HEK293 (cell line): ENCODE measurements around the gene CTIF.

ENCODE experiments used
- GLI4 ChIP-seq: fragments of 450-650 bp; formaldehyde crosslinking; IDR thresholded peaks from 2 replicates; pipeline ENCODE4 v1.5.1; 2016; ENCODE audit warnings: missing biosample characterization, missing genetic modification characterization
- OSR2 ChIP-seq: fragments of 450-650 bp; formaldehyde crosslinking; IDR thresholded peaks from 2 replicates; pipeline ENCODE4 v1.5.1; 2016; ENCODE audit warnings: missing biosample characterization, missing genetic modification characterization
- PATZ1 ChIP-seq: fragments of 450-650 bp; formaldehyde crosslinking; IDR thresholded peaks from 2 replicates; pipeline ENCODE4 v1.5.1; 2016; ENCODE audit warnings: missing biosample characterization, missing genetic modification characterization
- SETDB1 ChIP-seq: IDR thresholded peaks from one replicate; pipeline ENCODE4 v1.6.1; 2017; ENCODE audit warnings: mild to moderate bottlenecking, low read length, moderate library complexity, mixed read lengths; ENCODE audit not compliant: insufficient read length
- ZFP37 ChIP-seq: fragments of 450-650 bp; formaldehyde crosslinking; IDR thresholded peaks from 2 replicates; pipeline ENCODE4 v1.5.1; 2016; ENCODE audit warnings: missing biosample characterization, missing genetic modification characterization
- ZNF791 ChIP-seq: fragments of 450-650 bp; formaldehyde crosslinking; IDR thresholded peaks from 2 replicates; pipeline ENCODE4 v1.5.1; 2016; ENCODE audit warnings: missing biosample characterization, missing genetic modification characterization
- TF ChIP-seq, protein P1 (sequence below): fragments of 450-650 bp; formaldehyde crosslinking; IDR thresholded peaks from 2 replicates; pipeline ENCODE4 v1.5.1; 2016; ENCODE audit warnings: missing biosample characterization, missing genetic modification characterization

DNA sequence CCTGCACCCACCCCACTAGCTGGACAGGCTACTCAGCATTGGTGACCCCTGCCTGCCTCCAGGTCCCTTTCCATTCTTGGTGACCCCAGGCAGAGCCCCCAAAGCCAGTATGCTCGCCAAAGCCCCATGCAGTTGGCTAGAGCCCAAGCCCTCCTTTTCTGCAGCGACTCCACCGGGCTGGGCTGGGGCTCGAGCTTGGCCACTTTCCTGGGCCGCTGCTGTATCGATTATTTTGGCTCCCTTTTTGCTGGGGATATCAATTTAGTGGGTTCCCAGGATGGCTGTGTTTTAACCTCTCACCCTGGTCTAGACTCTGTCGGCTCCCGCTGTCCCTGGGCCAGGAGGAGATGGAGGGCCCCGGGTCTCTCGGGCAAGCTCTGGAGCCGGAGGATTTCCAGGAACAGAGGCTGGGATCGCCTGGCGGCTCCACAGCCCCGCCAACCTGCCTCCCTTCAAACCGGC lies 335.9 kb downstream of the CTIF start:
- TF ChIP-seq ZFP37 (tag by site-specific recombination) (no peak), GLI4 (no peak), PATZ1 (no peak), SETDB1 (no peak), ZNF791 (tag by site-specific recombination) (no peak), OSR2 (tag by site-specific recombination) (no peak)
- TF ChIP-seq, protein P1, sequence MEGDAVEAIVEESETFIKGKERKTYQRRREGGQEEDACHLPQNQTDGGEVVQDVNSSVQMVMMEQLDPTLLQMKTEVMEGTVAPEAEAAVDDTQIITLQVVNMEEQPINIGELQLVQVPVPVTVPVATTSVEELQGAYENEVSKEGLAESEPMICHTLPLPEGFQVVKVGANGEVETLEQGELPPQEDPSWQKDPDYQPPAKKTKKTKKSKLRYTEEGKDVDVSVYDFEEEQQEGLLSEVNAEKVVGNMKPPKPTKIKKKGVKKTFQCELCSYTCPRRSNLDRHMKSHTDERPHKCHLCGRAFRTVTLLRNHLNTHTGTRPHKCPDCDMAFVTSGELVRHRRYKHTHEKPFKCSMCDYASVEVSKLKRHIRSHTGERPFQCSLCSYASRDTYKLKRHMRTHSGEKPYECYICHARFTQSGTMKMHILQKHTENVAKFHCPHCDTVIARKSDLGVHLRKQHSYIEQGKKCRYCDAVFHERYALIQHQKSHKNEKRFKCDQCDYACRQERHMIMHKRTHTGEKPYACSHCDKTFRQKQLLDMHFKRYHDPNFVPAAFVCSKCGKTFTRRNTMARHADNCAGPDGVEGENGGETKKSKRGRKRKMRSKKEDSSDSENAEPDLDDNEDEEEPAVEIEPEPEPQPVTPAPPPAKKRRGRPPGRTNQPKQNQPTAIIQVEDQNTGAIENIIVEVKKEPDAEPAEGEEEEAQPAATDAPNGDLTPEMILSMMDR (tag by site-specific recombination): no peak
